Kidney (tissue), 14 donors: ENCODE measurements around the gene NEK1. TPM values are rescaled to one million over a fixed set of nuclear protein-coding genes. Genes with fewer than 3 reads are reported as not detected.

Experiments used
- DNase-seq, 5 donors: peaks; one replicate each; pipeline ENCODE4 v3.0.0-alpha.2; 2013 to 2020
- FAIRE-seq: peaks from 2 replicates; lab custom pipeline; 2012; peaks lifted over from hg19 to GRCh38; lab: Jason Lieb, UNC
- H3K27ac ChIP-seq, 2 donors: one replicate each; pipeline ENCODE4 v1.7.0; 2013; ENCODE audit warnings: low read depth in 2 of 2, low read length in 2 of 2, inconsistent platforms in 1 of 2
- H3K27me3 ChIP-seq: one replicate; pipeline ENCODE4 v1.7.1; 2013; ENCODE audit warnings: low read length, inconsistent platforms; ENCODE audit not compliant: control insufficient read depth, insufficient read depth
- H3K36me3 ChIP-seq, 3 donors: one replicate each; pipeline versions ENCODE4 v1.7.0 to v1.7.1; 2013; ENCODE audit warnings: low read length in 3 of 3, control low read depth in 1 of 3, inconsistent platforms in 1 of 3; ENCODE audit not compliant: insufficient read depth in 3 of 3, control insufficient read depth in 2 of 3
- H3K4me1 ChIP-seq, 3 donors: one replicate each; pipeline versions ENCODE4 v1.7.0 to v1.7.1; 2013; ENCODE audit warnings: low read length in 3 of 3, inconsistent platforms in 1 of 3, low read depth in 1 of 3; ENCODE audit not compliant: control insufficient read depth in 2 of 3, insufficient read depth in 2 of 3
- H3K4me3 ChIP-seq, 3 donors: one replicate each; pipeline versions ENCODE4 v1.7.0 to v1.8.1; 2013; ENCODE audit warnings: low read length in 3 of 3, control low read depth in 1 of 3, inconsistent platforms in 1 of 3
- H3K9ac ChIP-seq, 3 donors: one replicate each; pipeline versions ENCODE4 v1.7.0 to v1.7.1; 2013; ENCODE audit warnings: low read length in 3 of 3, control low read depth in 1 of 3, inconsistent platforms in 1 of 3
- H3K9me3 ChIP-seq, 3 donors: one replicate each; pipeline versions ENCODE4 v1.7.0 to v1.7.1; 2013; ENCODE audit warnings: low read length in 3 of 3, control low read depth in 1 of 3, inconsistent platforms in 1 of 3; ENCODE audit not compliant: control insufficient read depth in 2 of 3, insufficient read depth in 1 of 3
- CTCF ChIP-seq: IDR thresholded peaks from 3 replicates; pipeline ENCODE4 v1.5.1; 2012; ENCODE audit warnings: mild to moderate bottlenecking, moderate library complexity, borderline replicate concordance; ENCODE audit not compliant: insufficient read depth; ENCODE audit errors: extremely low read depth
- intact Hi-C: fragments of 100-400 bp; cut with DNase I; formaldehyde crosslinking; loops from one replicate; pipeline ENCODE4 v1.11.1; 2022
- polyA plus RNA-seq: library from polyadenylated mRNA; stranded (reverse); fragments of 350-450 nt; fragmentation: Illumina TruSeq; extraction: RNeasy Lipid Tissue Mini Kit (QIAGEN cat#74804); gene quantifications from one replicate; pipeline ENCODE4 v1.2.3, GENCODE V29; 2014; ENCODE audit warnings: low read depth, low replicate concordance; ENCODE audit not compliant: insufficient read depth
- total RNA-seq: library from RNA; stranded (reverse); fragmentation: NEBNext Ultra II Directional; extraction: Animal tissue kit (Norgen Biotek cat#: 25700); gene quantifications from one replicate; pipeline ENCODE4 v1.2.1, GENCODE V29; 2021
- donor health status: control.
- donor health status: control.
- donor health status: control.
- donor health status: control.
- donor health status: control.
- donor health status: DM: yes; HTN: yes; CAD: no.
- donor health status: Normal renal cell carcinoma (clear cell type).

NEK1 gene
- total and polyA plus RNA-seq, 2 donors from 2014 or later = 5.6 to 15.3 TPM

DNA sequence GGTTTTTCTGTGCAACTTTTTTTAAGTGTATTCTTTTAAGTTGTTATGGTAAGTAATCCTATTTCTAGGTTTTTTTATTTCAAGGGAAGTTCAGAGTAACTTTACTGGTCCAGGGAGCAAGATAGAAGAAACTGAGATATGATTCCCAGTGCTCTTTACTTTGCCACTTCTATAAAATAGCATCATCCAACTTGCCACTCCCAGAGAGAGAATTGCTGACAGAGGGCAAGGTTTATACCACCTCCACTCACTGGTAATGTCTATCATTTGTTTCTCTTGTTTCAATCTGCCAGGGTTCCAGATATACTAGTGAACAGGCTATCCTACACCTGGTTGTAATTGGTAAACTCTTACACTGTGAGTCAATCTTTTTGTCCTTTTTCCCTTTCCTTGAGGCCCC is 4.5 kb upstream of the NEK1 start:
- H3K4me3 ChIP-seq = no peak overlapping the region
- H3K36me3 ChIP-seq = no peaks in the 10 kb centered on the region
- H3K9me3 ChIP-seq = no peaks in the 10 kb centered on the region
- no peak overlapping the region for H3K27ac ChIP-seq
- DNase-seq (no peak), FAIRE-seq (no peak)
- no peak for TF ChIP-seq CTCF
- H3K4me1 ChIP-seq = peaks cover 0 to 6% (median under 1%) of the 10 kb centered on the region in 3 donors
- no peak overlapping the region for H3K9ac ChIP-seq
- intact Hi-C loops = no loop called here
- no peaks in the 10 kb centered on the region for H3K27me3 ChIP-seq

DNA sequence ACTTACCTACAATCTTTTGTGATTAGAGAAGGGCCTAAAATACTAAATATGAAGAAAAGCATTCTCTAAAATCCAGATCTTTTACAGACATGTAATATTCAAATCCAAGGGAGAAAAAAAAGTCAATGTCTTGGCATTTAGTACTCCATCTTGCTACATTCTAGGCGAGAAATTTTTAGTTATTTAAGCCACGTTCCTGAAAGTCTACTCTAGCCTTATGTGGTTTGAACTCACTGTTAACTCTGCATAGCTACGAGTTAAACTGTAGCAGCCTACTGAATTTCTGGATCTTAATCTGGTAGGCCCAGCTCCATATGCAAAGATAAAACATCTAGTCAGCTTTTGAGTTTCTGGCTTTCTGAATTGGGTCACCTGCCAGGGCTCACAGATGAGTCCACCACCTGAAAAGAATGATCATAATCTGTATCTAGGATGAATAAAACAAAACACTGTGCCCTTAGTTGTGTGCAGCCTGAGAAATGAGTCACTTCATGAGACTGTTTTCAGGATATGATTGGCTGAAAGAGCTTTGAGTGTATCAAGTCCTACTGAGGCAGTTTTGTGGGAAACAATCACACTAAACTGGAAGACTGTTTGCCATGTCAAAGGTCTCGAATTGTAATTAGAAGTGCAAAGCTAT is 3.2 kb upstream of the NEK1 start:
- FAIRE-seq (no peak), DNase-seq (no peak)
- Histone ChIP-seq H3K9ac (no peak overlapping the region), H3K9me3 (no peaks in the 10 kb centered on the region), H3K27ac (no peak overlapping the region), H3K27me3 (no peaks in the 10 kb centered on the region), H3K36me3 (no peaks in the 10 kb centered on the region), H3K4me3 (no peak overlapping the region), H3K4me1 (peaks cover 0 to 6% (median 0%) of the 10 kb centered on the region in 3 donors)
- TF ChIP-seq CTCF = no peak
- intact Hi-C loops = no loop called here

- intact Hi-C loops = no loop called here
- Histone ChIP-seq H3K27ac (peak overlapping the region; percentile 92 to 98), H3K4me1 (peaks cover 0 to 4% (median 0%) of the 10 kb centered on the region in 3 donors), H3K4me3 (peak overlapping the region; percentile 84 to 93 (median 93)), H3K27me3 (no peaks in the 10 kb centered on the region), H3K9ac (peak overlapping the region; percentile 59 to 85 (median 78)), H3K9me3 (no peaks in the 10 kb centered on the region), H3K36me3 (no peaks in the 10 kb centered on the region)
- FAIRE-seq (no peak), DNase-seq (peak; percentile 77 to 93 (median 80))
- TF ChIP-seq CTCF = peak; percentile 69
Measured at GRCh38 chr4:169612871-169613859, 782 bp upstream of the NEK1 start.
